ENCODE measurements around the gene C10orf90.

The C10orf90 gene

DNA sequence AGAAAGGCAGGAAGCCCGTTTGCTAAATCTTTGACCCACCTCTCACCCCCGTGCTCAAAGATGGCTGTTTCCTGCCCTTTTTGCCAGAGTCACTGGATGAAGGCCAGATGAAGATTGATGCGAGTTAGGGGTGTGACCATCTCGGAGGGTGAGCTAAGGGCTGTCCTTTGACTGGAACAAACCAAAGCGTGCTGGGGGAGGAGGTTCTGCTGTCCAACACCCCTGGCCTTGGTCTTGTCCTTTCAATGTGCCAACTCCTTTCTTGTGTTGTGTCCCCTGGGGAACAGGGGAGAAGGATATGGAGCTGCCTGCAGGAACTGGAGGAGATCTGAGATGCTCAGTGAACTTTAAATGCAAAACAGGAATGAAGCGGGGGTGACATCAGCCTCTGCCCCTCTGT, 191.9 kb downstream of the C10orf90 start:
- Histone ChIP-seq H3K27me3 (ENCODE audit: insufficient read depth, low read depth) (no peaks in the 10 kb centered on the region), H3K4me2 (no peak overlapping the region), H4K20me1 (ENCODE audit: insufficient read depth) (no peaks in the 10 kb centered on the region), H3K79me2 (ENCODE audit: insufficient read depth, low read depth) (no peaks in the 10 kb centered on the region), H3K4me3 (IDR thresholded peaks at IDR 0.05; ENCODE audit: insufficient read depth, low read depth, low read length) (no peak overlapping the region), H2AFZ (ENCODE audit: low read depth) (no peak overlapping the region), H3K36me3 (ENCODE audit: insufficient read depth) (no peaks in the 10 kb centered on the region), H3K9ac (no peak overlapping the region), H3K4me1 (ENCODE audit: low read depth, poor library complexity, severe bottlenecking) (no peaks in the 10 kb centered on the region), H3K27ac (no peak overlapping the region)
- TF ChIP-seq CTCF (conservative IDR thresholded peaks at IDR 0.05; ENCODE audit: low read depth, low read length), result no peak

DNA sequence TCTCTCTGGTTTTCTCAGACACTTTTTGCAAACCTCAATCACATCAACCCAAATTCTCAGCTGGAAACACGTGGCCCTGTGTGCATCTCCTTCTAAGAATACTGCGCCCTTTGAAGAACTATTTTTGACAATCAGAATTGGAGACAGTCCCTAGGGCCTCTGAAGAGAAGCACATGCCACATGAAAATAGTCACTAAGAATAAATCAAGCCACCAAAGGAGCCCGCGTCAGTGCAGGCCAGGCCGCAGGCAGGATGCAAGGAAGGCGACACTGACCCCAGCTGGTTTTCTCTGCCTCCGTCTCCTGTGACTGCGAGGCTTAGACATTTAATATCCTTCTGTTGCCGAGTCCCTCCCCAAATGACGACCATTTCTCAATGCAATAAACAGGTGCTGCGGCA, 194.2 kb downstream of the C10orf90 start:
- no peak overlapping the region for H3K4me2 ChIP-seq
- H4K20me1 ChIP-seq (ENCODE audit: insufficient read depth), result no peaks in the 10 kb centered on the region
- H3K4me1 ChIP-seq (ENCODE audit: low read depth, poor library complexity, severe bottlenecking), result no peaks in the 10 kb centered on the region
- no peak overlapping the region for H3K27ac ChIP-seq
- H3K79me2 ChIP-seq (ENCODE audit: insufficient read depth, low read depth), result no peaks in the 10 kb centered on the region
- TF ChIP-seq CTCF (conservative IDR thresholded peaks at IDR 0.05; ENCODE audit: low read depth, low read length), result no peak
- H3K27me3 ChIP-seq (ENCODE audit: insufficient read depth, low read depth), result no peaks in the 10 kb centered on the region
- no peaks in the 10 kb centered on the region for H3K36me3 ChIP-seq (ENCODE audit: insufficient read depth)
- H3K4me3 ChIP-seq (IDR thresholded peaks at IDR 0.05; ENCODE audit: insufficient read depth, low read depth, low read length), result no peak overlapping the region
- H2AFZ ChIP-seq (ENCODE audit: low read depth), result no peak overlapping the region
- H3K9ac ChIP-seq, result no peak overlapping the region

- Histone ChIP-seq H3K9ac (no peak overlapping the region), H3K79me2 (ENCODE audit: insufficient read depth, low read depth) (no peaks in the 10 kb centered on the region), H3K27me3 (ENCODE audit: insufficient read depth, low read depth) (no peaks in the 10 kb centered on the region), H4K20me1 (ENCODE audit: insufficient read depth) (no peaks in the 10 kb centered on the region), H3K4me3 (IDR thresholded peaks at IDR 0.05; ENCODE audit: insufficient read depth, low read depth, low read length) (no peak overlapping the region), H2AFZ (ENCODE audit: low read depth) (no peak overlapping the region), H3K4me1 (ENCODE audit: low read depth, poor library complexity, severe bottlenecking) (no peaks in the 10 kb centered on the region), H3K27ac (no peak overlapping the region), H3K4me2 (no peak overlapping the region), H3K36me3 (ENCODE audit: insufficient read depth) (no peaks in the 10 kb centered on the region)
- TF ChIP-seq CTCF (conservative IDR thresholded peaks at IDR 0.05; ENCODE audit: low read depth, low read length), result no peak
These were observed 195.3 kb downstream of the C10orf90 start for GRCh38 chr10:126475074-126475691.

DNA sequence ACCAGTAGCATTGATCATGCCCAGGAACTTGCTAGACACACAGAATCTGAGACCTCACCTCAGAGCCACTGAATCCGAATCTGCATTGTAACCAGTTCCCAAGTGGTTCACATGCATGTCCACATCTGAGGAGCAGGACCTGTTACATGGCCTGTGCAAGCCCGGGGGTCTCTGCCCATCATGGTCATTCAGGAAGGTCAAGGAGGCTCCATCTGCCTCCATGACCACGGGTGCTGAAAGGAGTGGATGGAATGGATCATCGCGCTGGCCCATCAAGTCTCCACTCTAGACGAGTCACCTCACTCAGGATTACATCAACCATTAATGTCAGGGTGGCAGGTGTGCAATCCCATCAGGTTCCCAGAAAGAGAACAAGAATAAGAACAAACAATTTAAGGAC, 196.5 kb downstream of the C10orf90 start:
- Histone ChIP-seq H2AFZ (ENCODE audit: low read depth) (no peak overlapping the region), H3K4me2 (no peak overlapping the region), H3K36me3 (ENCODE audit: insufficient read depth) (no peaks in the 10 kb centered on the region)

More for the DNA sequence above, 196.5 kb downstream of the C10orf90 start:
- Histone ChIP-seq H4K20me1 (ENCODE audit: insufficient read depth) (no peaks in the 10 kb centered on the region), H3K9ac (no peak overlapping the region), H3K27ac (no peak overlapping the region), H3K4me3 (IDR thresholded peaks at IDR 0.05; ENCODE audit: insufficient read depth, low read depth, low read length) (no peak overlapping the region), H3K4me1 (ENCODE audit: low read depth, poor library complexity, severe bottlenecking) (no peaks in the 10 kb centered on the region), H3K27me3 (ENCODE audit: insufficient read depth, low read depth) (no peaks in the 10 kb centered on the region), H3K79me2 (ENCODE audit: insufficient read depth, low read depth) (no peaks in the 10 kb centered on the region)
- TF ChIP-seq CTCF (conservative IDR thresholded peaks at IDR 0.05; ENCODE audit: low read depth, low read length), result no peak

Data from KMS-11 (cell line).